H1 (cell line): ENCODE measurements around the gene MYH2. TPM values are rescaled to one million over a fixed set of nuclear protein-coding genes. Genes with fewer than 3 reads are reported as not detected.

Experiments used
- CTCF ChIA-PET: fragments of 300-600 bp; sonication (Branson Sonifier 250); formaldehyde crosslinking; loops from one replicate; lab custom pipeline; 2021; ENCODE audit not compliant: partially characterized antibody; lab: Charles Lee
- POLR2A ChIA-PET: fragments of 300-600 bp; sonication (Branson Sonifier 250); formaldehyde crosslinking; loops from one replicate; lab custom pipeline; 2021; ENCODE audit warnings: inconsistent platforms; ENCODE audit not compliant: partially characterized antibody; lab: Charles Lee
- DNase-seq, 2 experiments: peaks; one replicate each; pipeline versions ENCODE4 v3.0.0 to v3.0.0-alpha.2; 2010 to 2022; ENCODE audit warnings: low spot score in 2 of 2, low read depth in 1 of 2, mixed read lengths in 1 of 2
- FAIRE-seq: peaks from 2 replicates; lab custom pipeline; 2011; peaks lifted over from hg19 to GRCh38; lab: Jason Lieb, UNC
- H2AFZ ChIP-seq: 2 replicates; pipeline ENCODE4 v1.8.1; 2012; ENCODE audit warnings: low read length, inconsistent platforms
- H2AK5ac ChIP-seq: 2 replicates; pipeline ENCODE4 v1.6.1; 2013; ENCODE audit warnings: low read depth, low read length
- H2BK120ac ChIP-seq: replicated peaks from 2 replicates; pipeline ENCODE3; 2013; ENCODE audit warnings: low read depth, low read length, inconsistent platforms
- H2BK12ac ChIP-seq: 2 replicates; pipeline ENCODE4 v1.6.1; 2013; ENCODE audit warnings: low read depth, low read length
- H2BK15ac ChIP-seq: 2 replicates; pipeline ENCODE4 v1.6.1; 2013; ENCODE audit warnings: low read length
- H2BK20ac ChIP-seq: 2 replicates; pipeline ENCODE4 v1.6.1; 2013; ENCODE audit warnings: low read length
- H2BK5ac ChIP-seq: 2 replicates; pipeline ENCODE4 v1.6.1; 2013; ENCODE audit warnings: low read depth, low read length
- H3K14ac ChIP-seq: 2 replicates; pipeline ENCODE4 v1.6.1; 2013; ENCODE audit warnings: inconsistent platforms; ENCODE audit not compliant: insufficient read length
- H3K18ac ChIP-seq: 2 replicates; pipeline ENCODE4 v1.6.1; 2013; ENCODE audit warnings: low read length; ENCODE audit errors: extremely low read depth
- H3K23ac ChIP-seq: 2 replicates; pipeline ENCODE4 v1.6.1; 2013; ENCODE audit warnings: inconsistent platforms; ENCODE audit not compliant: insufficient read length
- H3K23me2 ChIP-seq: 2 replicates; pipeline ENCODE4 v1.6.1; 2013; ENCODE audit warnings: low read depth, low read length
- H3K27ac ChIP-seq: 2 replicates; pipeline ENCODE4 v1.6.1; 2011; ENCODE audit warnings: low read depth, low read length, inconsistent platforms
- H3K27me3 ChIP-seq, 4 experiments: replicated peaks in 1 of 4; 1 replicate in 1 of 4; 2 replicates in 3 of 4; pipeline versions ENCODE4 v1.6.1 to v1.8.1; 2011 to 2013; ENCODE audit warnings: low read length in 3 of 4, mild to moderate bottlenecking in 3 of 4, inconsistent platforms in 2 of 4, mixed read lengths in 2 of 4, moderate library complexity in 1 of 4; ENCODE audit not compliant: control insufficient read depth in 3 of 4, insufficient read depth in 3 of 4; ENCODE audit errors: extremely low read depth in 1 of 4
- H3K36me3 ChIP-seq, 4 experiments: 2 replicates each; pipeline versions ENCODE4 v1.6.1 to v1.8.1; 2011 to 2013; ENCODE audit warnings: mild to moderate bottlenecking in 4 of 4, low read length in 3 of 4, moderate library complexity in 2 of 4, control low read depth in 1 of 4, inconsistent platforms in 1 of 4; ENCODE audit not compliant: insufficient read depth in 4 of 4, control insufficient read depth in 2 of 4
- H3K4ac ChIP-seq: replicated peaks from 2 replicates; pipeline ENCODE3; 2013; ENCODE audit warnings: low read length, low read depth, mixed read lengths, inconsistent platforms; ENCODE audit not compliant: insufficient read length
- H3K4me1 ChIP-seq, 4 experiments: replicated peaks in 1 of 4; 1 replicate in 1 of 4; 2 replicates in 3 of 4; pipeline versions ENCODE4 v1.6.1 to v1.8.1; 2011 to 2013; ENCODE audit warnings: low read length in 3 of 4, inconsistent platforms in 2 of 4, mixed read lengths in 1 of 4; ENCODE audit not compliant: insufficient read depth in 4 of 4, control insufficient read depth in 3 of 4
- H3K4me2 ChIP-seq, 2 experiments: 2 replicates each; pipeline versions ENCODE4 v1.6.1 to v1.8.1; 2011 to 2013; ENCODE audit warnings: low read depth in 2 of 2, low read length in 2 of 2, control low read depth in 1 of 2, inconsistent platforms in 1 of 2, mild to moderate bottlenecking in 1 of 2; ENCODE audit not compliant: insufficient read depth in 1 of 2
- H3K4me3 ChIP-seq, 4 experiments: fragments of 200-600, 300-600 bp in 1 of 4; sonication (generic), shearing (Covaris generic), sonication (Bioruptor Twin) in 1 of 4; 2 replicates each; pipeline versions ENCODE4 v1.5.1 to v1.8.1; 2011 to 2016; ENCODE audit warnings: low read length in 4 of 4, low read depth in 3 of 4, control low read depth in 2 of 4, inconsistent platforms in 2 of 4, mild to moderate bottlenecking in 2 of 4, mixed read lengths in 1 of 4, moderate library complexity in 1 of 4; ENCODE audit not compliant: insufficient read depth in 2 of 4; ENCODE audit errors: extremely low read depth in 1 of 4
- H3K56ac ChIP-seq: replicated peaks from 2 replicates; pipeline ENCODE3; 2013; ENCODE audit warnings: low read depth, mild to moderate bottlenecking, mixed read lengths, low read length, inconsistent platforms; ENCODE audit not compliant: insufficient read length
- H3K79me1 ChIP-seq: 2 replicates; pipeline ENCODE4 v1.6.1; 2013; ENCODE audit warnings: low read depth, low read length, control low read depth
- H3K79me2 ChIP-seq, 2 experiments: 2 replicates each; pipeline versions ENCODE4 v1.6.1 to v1.8.1; 2012 to 2013; ENCODE audit warnings: low read length in 2 of 2, mild to moderate bottlenecking in 2 of 2, inconsistent platforms in 1 of 2; ENCODE audit not compliant: insufficient read depth in 2 of 2, control insufficient read depth in 1 of 2
- H3K9ac ChIP-seq, 4 experiments: replicated peaks in 1 of 4; 1 replicate in 1 of 4; 2 replicates in 3 of 4; pipeline versions ENCODE4 v1.6.1 to v1.8.1; 2011 to 2013; ENCODE audit warnings: low read depth in 3 of 4, low read length in 3 of 4, control low read depth in 2 of 4, mild to moderate bottlenecking in 2 of 4, moderate library complexity in 2 of 4, inconsistent platforms in 1 of 4; ENCODE audit errors: extremely low read depth in 1 of 4
- H3K9me3 ChIP-seq, 2 experiments: 2 replicates each; pipeline versions ENCODE4 v1.6.1 to v1.8.1; 2012 to 2013; ENCODE audit warnings: mild to moderate bottlenecking in 2 of 2, moderate library complexity in 2 of 2, control low read depth in 1 of 2, inconsistent platforms in 1 of 2, low read depth in 1 of 2, low read length in 1 of 2, mixed read lengths in 1 of 2; ENCODE audit not compliant: insufficient read depth in 2 of 2
- H4K20me1 ChIP-seq, 2 experiments: replicated peaks in 1 of 2; 2 replicates each; pipeline versions ENCODE3 to v1.8.1; 2011 to 2013; ENCODE audit warnings: inconsistent platforms in 2 of 2, low read length in 2 of 2, mild to moderate bottlenecking in 1 of 2; ENCODE audit not compliant: insufficient read depth in 2 of 2, control insufficient read depth in 1 of 2
- H4K5ac ChIP-seq: 2 replicates; pipeline ENCODE4 v1.6.1; 2013; ENCODE audit warnings: low read length, low read depth, mixed read lengths, inconsistent platforms; ENCODE audit not compliant: insufficient read length
- H4K8ac ChIP-seq: 2 replicates; pipeline ENCODE4 v1.8.0; 2013; ENCODE audit warnings: mild to moderate bottlenecking, moderate library complexity, low read length, inconsistent platforms; ENCODE audit not compliant: insufficient read depth; ENCODE audit errors: extremely low read depth
- H4K91ac ChIP-seq: replicated peaks from 2 replicates; pipeline ENCODE3; 2013; ENCODE audit warnings: low read length, mixed read lengths, inconsistent platforms; ENCODE audit not compliant: insufficient read length
- CHD1 ChIP-seq: IDR thresholded peaks from 2 replicates; pipeline ENCODE4 v1.6.1; 2012; ENCODE audit warnings: low read depth, low read length, improper control_type of control experiment
- JUND ChIP-seq: IDR thresholded peaks from 2 replicates; pipeline ENCODE4 v1.6.1; 2011; ENCODE audit warnings: mild to moderate bottlenecking, improper control_type of control experiment, low read length
- POLR2AphosphoS5 ChIP-seq: IDR thresholded peaks from 2 replicates; pipeline ENCODE4 v1.6.1; 2011; ENCODE audit warnings: low read depth, low read length
- POU5F1 ChIP-seq: IDR thresholded peaks from 2 replicates; pipeline ENCODE4 v1.6.1; 2011; ENCODE audit warnings: low read depth, mild to moderate bottlenecking, low read length, moderate library complexity
- RFX5 ChIP-seq: IDR thresholded peaks from 2 replicates; pipeline ENCODE4 v1.6.1; 2011; ENCODE audit warnings: low read depth, low read length, improper control_type of control experiment, borderline replicate concordance
- RXRA ChIP-seq: IDR thresholded peaks from 2 replicates; pipeline ENCODE4 v1.6.1; 2011; ENCODE audit warnings: low read depth, mild to moderate bottlenecking, low read length, moderate library complexity; ENCODE audit not compliant: insufficient read depth
- TAF7 ChIP-seq: optimal IDR thresholded peaks from 2 replicates; pipeline ENCODE3; 2011; ENCODE audit warnings: low read depth, mild to moderate bottlenecking, inconsistent platforms, low read length, moderate library complexity, borderline replicate concordance
- YY1 ChIP-seq: IDR thresholded peaks from 2 replicates; pipeline ENCODE4 v1.6.1; 2011; ENCODE audit warnings: low read depth, mild to moderate bottlenecking, low read length
- WGBS, 2 experiments: shearing (Covaris generic) in 1 of 2; methylation state at CpG; one replicate each; pipeline versions ENCODE4 v1.1.6 to v1.1.7; 2013 to 2015; ENCODE audit warnings: low lambda C conversion rate in 2 of 2, mixed read lengths in 2 of 2, inconsistent platforms in 1 of 2, low coverage in 1 of 2, missing lambda C conversion rate in 1 of 2; ENCODE audit not compliant: insufficient replicate concordance in 2 of 2, insufficient coverage in 1 of 2, insufficient read length in 1 of 2; ENCODE audit errors: extremely low coverage in 1 of 2, missing lambda C conversion rate in 1 of 2; 5-methylcytosine and 5-hydroxymethylcytosine counted together
- polyA plus RNA-seq, 7 experiments: library from polyadenylated mRNA; depleted of rRNA in 3 of 7; stranded (reverse) in 5 of 7; unstranded in 2 of 7; fragments of >200 nt in 5 of 7; fragments of 200-250 nt in 2 of 7; gene quantifications; 1 replicate in 5 of 7; 2 replicates in 1 of 7; 4 replicates in 1 of 7; pipeline versions ENCODE4 v1.2.1 to v1.2.3, GENCODE V29; 2011 to 2013; ENCODE audit warnings: missing spikeins in 2 of 7, mixed read lengths in 2 of 7
- total RNA-seq: library from RNA; stranded (reverse); fragmentation: NEBNext Ultra II Directional; extraction: Animal tissue kit (Norgen Biotek cat#: 25700); gene quantifications from 2 replicates; pipeline ENCODE4 v1.2.1, GENCODE V29; 2021

The MYH2 gene
- total and polyA plus RNA-seq, 2 of the 8 experiments (the other 6 are each of a cell fraction or from before 2014, with no cell fraction given), result 1.0 to 9.0 TPM

GRCh38 chr17:10516065-10516464 lies 33.4 kb downstream of the MYH2 start:
- H3K9ac ChIP-seq, result no peak overlapping the region
- H4K5ac ChIP-seq, result no peak overlapping the region
- no peaks in the 10 kb centered on the region for H3K27me3 ChIP-seq
- H3K79me1 ChIP-seq, result no peaks in the 10 kb centered on the region
- no peaks in the 10 kb centered on the region for H3K36me3 ChIP-seq
- H3K27ac ChIP-seq, result no peak overlapping the region
- no peak overlapping the region for H2BK120ac ChIP-seq
- H3K18ac ChIP-seq, result no peak overlapping the region
- no peaks in the 10 kb centered on the region for H3K9me3 ChIP-seq
- H3K23ac ChIP-seq, result no peak overlapping the region
- no peak overlapping the region for H4K91ac ChIP-seq
- H2BK12ac ChIP-seq, result no peak overlapping the region
- FAIRE-seq (no peak), DNase-seq (no peak)
- POLR2A ChIA-PET, result no interaction called here
- H3K4me3 ChIP-seq, result no peak overlapping the region
- H3K14ac ChIP-seq, result no peak overlapping the region
- H3K79me2 ChIP-seq, result no peaks in the 10 kb centered on the region
- H3K4me1 ChIP-seq, result 0 out of 7 replicates have a peak, but pooled peaks cover 0 to 2% (median under 1%) of the 10 kb centered on the region in 4 experiments
- H4K8ac ChIP-seq, result no peak overlapping the region
- CTCF ChIA-PET, result interaction anchor here (1.1 kb wide), 1 partner anchor 99 kb away, joined by 3 read pairs; no protein-coding TSS in a partner anchor
- H2AK5ac ChIP-seq, result no peak overlapping the region
- H2BK5ac ChIP-seq, result no peak overlapping the region
- H3K4me2 ChIP-seq, result no peak overlapping the region
- 91% methylated on average over 7 of the region's 7 CpGs; no CpG with 5 or more reads in 1 of the 2 experiments for WGBS, 2 experiments
- H2AFZ ChIP-seq, result no peak overlapping the region
- H2BK20ac ChIP-seq, result no peak overlapping the region
- H3K56ac ChIP-seq, result no peak overlapping the region
- H4K20me1 ChIP-seq, result no peaks in the 10 kb centered on the region
- no peak overlapping the region for H3K4ac ChIP-seq
- H3K23me2 ChIP-seq, result no peaks in the 10 kb centered on the region
- no peak overlapping the region for H2BK15ac ChIP-seq
- TF ChIP-seq JUND (no peak), TAF7 (no peak), RFX5 (no peak), RXRA (no peak), POU5F1 (no peak), CHD1 (no peak), YY1 (no peak), POLR2AphosphoS5 (no peak)
